T-helper 22 cell (primary cell): Measurements from ENCODE around the gene ENOX2.
"Not testable (repeated sequence)": the region's sequence is repeated elsewhere in the genome, so short reads cannot be mapped to it uniquely, and the experiment has no call there.

Experiments
- DNase-seq: peaks from one replicate; pipeline ENCODE4 v3.0.0-alpha.2; 2020; ENCODE audit warnings: low read depth

The ENOX2 gene

GRCh38 chrX:130825525-130825924 lies 77.5 kb downstream of the ENOX2 start:
- no peak for DNase-seq

GRCh38 chrX:130819367-130819766 lies 83.6 kb downstream of the ENOX2 start:
- not testable (repeated sequence) for DNase-seq

DNA sequence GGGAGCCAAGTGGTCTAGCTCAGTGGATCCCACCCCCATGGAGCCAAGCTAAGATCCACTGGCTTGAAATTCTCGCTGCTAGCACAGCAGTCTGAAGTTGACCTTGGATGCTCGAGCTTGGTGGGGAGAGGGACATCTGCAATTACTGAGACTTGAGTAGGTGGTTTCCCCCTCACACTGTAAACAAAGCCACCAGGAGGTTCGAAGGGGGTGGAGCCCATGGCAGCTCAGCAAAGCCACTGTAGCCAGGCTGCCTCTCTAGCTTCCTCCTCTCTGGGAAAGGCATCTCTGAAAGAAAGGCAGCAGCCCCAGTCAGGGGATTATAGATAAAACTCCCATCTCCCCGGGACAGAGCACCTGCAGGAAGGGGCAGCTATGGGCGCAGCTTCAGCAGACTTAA lies 89.1 kb downstream of the ENOX2 start:
- DNase-seq: not testable (repeated sequence)

DNA sequence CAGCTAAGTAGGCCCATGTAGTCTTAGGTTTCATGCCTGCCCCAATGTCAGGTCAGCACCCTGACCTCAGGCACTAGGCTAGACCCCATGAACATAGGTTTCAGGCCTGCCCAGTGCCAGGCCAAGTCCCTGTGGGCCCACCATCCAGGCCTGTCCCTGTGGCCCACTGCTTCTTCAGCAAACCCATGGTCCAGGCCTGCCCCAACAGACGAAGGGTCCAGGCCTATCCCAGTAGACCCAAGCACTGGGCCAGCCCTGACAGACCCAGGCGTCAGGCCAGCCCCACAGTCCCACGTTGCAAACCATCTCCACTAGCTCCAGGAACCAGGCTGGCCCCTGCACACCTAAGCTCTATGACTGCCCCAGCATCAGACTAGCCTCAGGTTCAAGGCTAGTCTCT lies 92.4 kb downstream of the ENOX2 start:
- no peak for DNase-seq

DNA sequence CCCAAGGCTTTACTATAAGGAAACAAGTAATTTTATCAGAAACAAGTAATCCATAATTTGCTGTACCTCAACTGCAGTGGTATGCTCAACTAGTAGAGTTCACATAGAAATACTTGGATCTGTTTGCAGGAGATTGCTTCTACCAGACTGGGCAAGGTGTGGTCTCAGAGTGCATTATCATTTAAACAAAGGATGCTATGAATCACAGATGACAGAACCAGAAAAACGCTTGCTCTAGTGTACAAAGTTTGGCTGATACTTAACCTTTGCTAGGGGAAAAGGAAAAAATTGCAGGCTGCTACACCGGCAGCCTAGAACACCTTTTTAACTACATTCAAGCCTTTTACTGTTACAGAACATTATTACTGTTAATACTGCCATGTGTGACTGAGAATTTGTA lies 97.1 kb downstream of the ENOX2 start:
- no peak for DNase-seq

GRCh38 chrX:130803537-130803936 lies 99.5 kb downstream of the ENOX2 start:
- DNase-seq: no peak

GRCh38 chrX:130801901-130802300 lies 101.1 kb downstream of the ENOX2 start:
- DNase-seq: no peak

- DNase-seq: no peak
Measured at GRCh38 chrX:130799393-130799792, 103.6 kb downstream of the ENOX2 start.

- no peak for DNase-seq
Measured at GRCh38 chrX:130793975-130794374, 109.0 kb downstream of the ENOX2 start.

DNA sequence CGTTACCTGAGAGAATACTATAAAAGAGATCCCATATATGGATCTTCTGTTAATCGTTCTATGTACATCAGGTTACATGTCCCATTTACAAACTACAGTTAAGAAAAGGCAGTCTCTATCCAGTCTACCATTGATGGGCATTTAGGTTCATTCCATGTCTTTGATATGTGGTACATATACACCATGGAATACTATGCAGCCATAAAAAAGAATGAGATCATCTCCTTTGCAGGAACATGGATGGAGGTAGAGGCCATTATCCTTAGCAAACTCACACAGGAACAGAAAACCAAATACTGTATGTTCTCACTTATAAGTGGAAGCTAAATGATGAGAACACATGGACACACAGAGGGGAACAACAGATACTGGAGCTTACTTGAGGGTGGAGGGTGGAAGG lies 111.1 kb downstream of the ENOX2 start:
- DNase-seq: not testable (repeated sequence)

DNA sequence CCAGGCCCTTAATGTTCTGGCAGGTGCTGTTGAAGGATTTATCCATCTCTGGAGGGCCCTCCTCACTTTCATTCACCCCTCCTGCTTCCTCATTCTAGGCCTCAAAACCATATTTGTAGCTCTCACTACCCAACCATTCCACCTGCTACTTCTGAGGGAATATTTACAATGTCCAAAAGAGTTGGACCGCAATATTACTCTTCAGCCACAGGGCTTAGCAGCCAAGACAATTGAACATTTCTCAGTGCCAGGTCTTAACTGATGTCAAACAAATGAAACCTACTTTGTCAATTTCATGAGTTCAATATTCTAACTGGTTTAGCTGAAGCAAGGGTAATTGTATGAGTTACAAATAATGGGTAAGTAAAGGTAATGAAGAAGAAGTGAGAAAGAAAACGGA lies 113.2 kb downstream of the ENOX2 start:
- DNase-seq: no peak

DNA sequence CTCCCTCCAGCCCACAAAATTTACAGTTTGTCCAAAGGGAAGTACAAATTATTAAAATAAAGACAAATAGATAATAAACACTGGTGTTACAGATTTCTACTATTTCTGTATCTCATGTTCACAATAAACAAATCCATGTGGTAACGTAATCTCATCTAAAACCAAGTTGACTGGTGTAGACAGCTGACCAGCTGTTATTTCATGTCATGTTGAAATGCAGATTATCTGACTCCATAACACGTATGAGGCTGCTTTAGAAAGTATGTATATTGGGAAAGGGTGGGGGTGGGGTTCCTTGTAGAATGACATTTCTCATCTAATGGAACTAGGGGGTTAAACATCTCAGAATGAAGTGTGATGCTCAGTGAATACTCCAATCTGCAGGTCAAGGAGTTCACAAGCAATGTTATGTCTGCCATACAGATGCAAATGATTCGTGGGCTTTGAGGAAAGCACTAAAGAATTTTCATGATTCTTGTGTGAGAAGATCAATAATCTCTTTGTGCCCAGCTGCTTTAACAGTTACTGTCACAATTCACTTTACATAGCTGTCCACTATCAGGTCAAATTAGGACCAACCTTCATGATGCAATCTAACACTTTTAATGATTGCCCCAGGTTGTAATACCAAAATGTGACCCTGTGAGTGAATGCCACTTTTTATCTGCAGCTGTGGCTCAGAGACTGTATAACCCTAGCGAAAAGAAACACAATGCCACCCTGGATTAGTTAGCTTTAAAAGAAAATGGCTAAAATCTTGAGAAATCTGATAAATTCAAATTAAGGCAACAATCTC lies 114.0 kb downstream of the ENOX2 start:
- DNase-seq: no peak

- DNase-seq: no peak
Measured at GRCh38 chrX:130786030-130786429, 117.0 kb downstream of the ENOX2 start.

GRCh38 chrX:130778773-130779172 lies 124.2 kb downstream of the ENOX2 start:
- DNase-seq: no peak

- no peak for DNase-seq
Measured at GRCh38 chrX:130775849-130776248, 127.2 kb downstream of the ENOX2 start.

DNA sequence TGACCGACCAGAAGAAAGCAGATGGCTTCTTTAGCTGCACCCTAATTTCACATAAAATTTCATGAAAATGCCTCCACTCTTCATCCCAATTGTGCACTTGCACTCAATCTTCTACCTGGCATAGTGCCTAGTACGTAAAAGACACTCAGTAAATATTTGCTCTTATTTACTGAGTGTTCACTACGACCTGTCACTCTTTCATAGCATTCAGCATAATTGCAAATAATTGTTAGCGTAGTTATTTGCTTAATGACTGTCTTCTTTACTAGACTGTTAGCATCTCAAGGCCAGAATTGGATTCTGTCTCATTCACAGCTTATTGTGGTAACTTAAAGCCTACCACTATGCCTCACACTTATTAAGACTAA lies 130.2 kb downstream of the ENOX2 start:
- DNase-seq: no peak

DNA sequence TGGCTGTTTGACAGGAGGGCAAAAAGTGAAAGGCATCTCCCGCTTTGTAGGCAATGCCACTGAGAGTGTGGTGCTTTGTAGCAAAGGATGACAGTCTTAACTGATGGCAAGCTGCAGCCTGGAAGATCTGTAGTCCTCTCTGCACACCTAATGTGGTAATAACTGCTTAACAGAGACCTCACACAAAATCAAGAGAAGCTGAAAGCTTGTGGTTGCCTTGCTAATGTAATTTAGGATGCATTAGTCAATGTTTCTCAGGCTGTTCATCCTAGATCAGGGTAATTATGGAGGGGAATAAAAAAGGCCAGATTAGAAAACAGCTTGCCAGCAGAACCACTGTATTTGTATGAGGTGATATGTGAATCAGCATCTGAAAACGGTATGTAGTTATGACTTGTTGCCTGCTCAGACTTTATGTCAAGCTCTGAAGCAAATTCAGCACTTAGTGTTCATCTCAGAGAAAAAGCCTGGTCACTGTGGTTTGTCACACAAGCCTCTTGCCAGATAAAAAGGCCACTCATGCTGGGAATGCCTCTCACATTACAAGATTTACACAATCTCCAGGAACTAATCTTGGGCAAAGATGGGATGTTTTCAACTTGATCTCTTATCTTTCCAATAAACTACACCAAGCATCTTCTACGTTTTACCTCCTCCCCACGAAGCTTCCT lies 130.8 kb downstream of the ENOX2 start:
- DNase-seq: no peak

GRCh38 chrX:130771648-130772047 lies 131.4 kb downstream of the ENOX2 start:
- DNase-seq: no peak

- DNase-seq: no peak
Measured at GRCh38 chrX:130771230-130771629, 131.8 kb downstream of the ENOX2 start.

DNA sequence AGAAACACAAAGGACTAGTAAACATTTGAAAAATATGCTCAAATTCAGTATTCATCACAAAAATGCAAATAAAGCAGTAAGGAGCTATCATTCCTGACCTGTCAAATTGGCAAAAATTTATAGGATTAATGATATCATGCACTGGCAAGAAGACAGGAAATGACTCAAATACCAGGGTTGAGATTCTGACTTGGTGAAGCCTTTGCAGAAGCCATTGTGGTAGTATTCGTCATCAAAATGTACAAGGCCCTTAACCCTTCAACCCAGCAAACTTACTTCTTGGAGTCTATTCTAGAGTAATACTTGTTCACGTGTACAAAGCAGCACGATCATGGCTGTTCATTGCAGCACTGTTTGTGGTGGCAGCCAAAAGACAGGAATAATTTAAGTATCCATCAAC lies 132.4 kb downstream of the ENOX2 start:
- no peak for DNase-seq

- DNase-seq: no peak
Measured at GRCh38 chrX:130769835-130770234, 133.2 kb downstream of the ENOX2 start.

- DNase-seq: no peak
Measured at GRCh38 chrX:130758072-130758471, 144.9 kb downstream of the ENOX2 start.

DNA sequence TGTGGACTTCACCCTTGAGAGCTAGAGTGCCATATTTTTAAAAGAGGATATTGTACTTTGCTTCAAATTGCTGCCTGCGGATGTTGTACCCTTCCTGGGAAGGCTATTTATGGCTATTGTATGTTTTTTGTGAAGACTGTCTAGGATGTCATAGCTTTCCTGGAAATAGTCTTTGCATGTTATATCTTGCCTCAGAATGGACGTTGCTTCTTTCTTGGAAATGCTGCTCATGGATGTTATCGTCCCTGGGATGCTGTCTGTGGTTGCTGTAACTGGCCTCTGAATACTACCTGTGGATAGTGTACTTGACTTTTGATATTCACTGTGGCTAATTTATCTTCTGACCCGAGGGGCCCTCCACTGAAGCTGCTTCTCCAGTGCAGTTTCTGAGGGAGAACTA lies 146.8 kb downstream of the ENOX2 start:
- DNase-seq: no peak

- DNase-seq: no peak
Measured at GRCh38 chrX:130754353-130754752, 148.7 kb downstream of the ENOX2 start.
